K562 (cell line): ENCODE measurements around the gene MSI1. TPM values are rescaled to one million over a fixed set of nuclear protein-coding genes. Genes with fewer than 3 reads are reported as not detected.
A peak's percentile ranks its signal among the peaks of the same experiment; 100 is the strongest.

Source experiments
- ATAC-seq: fragments of 200-7000 bp; cut with Tn5 transposase; 3 replicates; pipeline ENCODE4 v1.9.1; 2020; ENCODE audit warnings: moderate library complexity
- BruUV-seq: library from RNA; stranded (reverse); fragments of 400-500 nt; replicated peaks from 2 replicates; lab custom pipeline; 2021; lab: Mats Ljungman, UMichigan
- CTCF ChIA-PET: fragments of 300-600 bp; formaldehyde crosslinking; extraction: SDS; loops from one replicate; lab custom pipeline; 2021; ENCODE audit warnings: low intra/inter-chr PET ratio; lab: Yijun Ruan, JAX
- POLR2A ChIA-PET: fragments of 300-600, 350-650 bp; sonication (Branson Sonifier 250); formaldehyde crosslinking; extraction: SDS; loops from one replicate; lab custom pipeline; 2021; ENCODE audit warnings: antibody characterized with exemption, inconsistent platforms; lab: Yijun Ruan, JAX
- DNase-seq, 4 experiments: peaks; one replicate each; pipeline versions ENCODE4 v3.0.0 to v3.0.0-alpha.2; 2011 to 2018; ENCODE audit warnings: low spot score in 3 of 4, mixed read lengths in 3 of 4; ENCODE audit errors: extremely low read depth in 1 of 4
- FAIRE-seq: peaks from 2 replicates; lab custom pipeline; 2011; peaks lifted over from hg19 to GRCh38; lab: Jason Lieb, UNC
- H2AFZ ChIP-seq: 2 replicates; pipeline ENCODE4 v1.6.0; 2011; ENCODE audit warnings: low read depth, low read length, control low read depth, inconsistent platforms
- H3K27ac ChIP-seq: fragments of 200-600 bp; 3 replicates; pipeline ENCODE4 v1.8.0; 2011; ENCODE audit warnings: low read depth, mild to moderate bottlenecking, control low read depth, inconsistent platforms, low read length, moderate library complexity, mixed read lengths; ENCODE audit errors: extremely low read depth
- H3K27me3 ChIP-seq, 2 experiments: fragments of 300-600 bp in 1 of 2; 2 replicates in 1 of 2; 3 replicates in 1 of 2; pipeline versions ENCODE4 v1.6.0 to v1.8.0; 2011; ENCODE audit warnings: inconsistent platforms in 2 of 2, low read length in 2 of 2, mild to moderate bottlenecking in 1 of 2, mixed read lengths in 1 of 2, moderate library complexity in 1 of 2; ENCODE audit not compliant: control insufficient read depth in 2 of 2, insufficient read depth in 2 of 2
- H3K36me3 ChIP-seq: fragments of 300-600 bp; 3 replicates; pipeline ENCODE4 v1.8.0; 2011; ENCODE audit warnings: mild to moderate bottlenecking, low read length, inconsistent platforms; ENCODE audit not compliant: control insufficient read depth, insufficient read depth
- H3K4me1 ChIP-seq, 2 experiments: fragments of 200-600 bp in 1 of 2; replicated peaks in 1 of 2; 2 replicates in 1 of 2; 3 replicates in 1 of 2; pipeline versions ENCODE4 v1.5.1 to v1.8.0; 2011; ENCODE audit warnings: inconsistent platforms in 2 of 2, low read length in 2 of 2, mild to moderate bottlenecking in 1 of 2, mixed read lengths in 1 of 2, moderate library complexity in 1 of 2; ENCODE audit not compliant: control insufficient read depth in 2 of 2, insufficient read depth in 2 of 2
- H3K4me2 ChIP-seq: 2 replicates; pipeline ENCODE4 v1.6.1; 2011; ENCODE audit warnings: low read length, control low read depth, inconsistent platforms, mixed read lengths; ENCODE audit not compliant: insufficient read depth
- H3K4me3 ChIP-seq: fragments of 200-600 bp; sonication (generic), shearing (Covaris generic); 2 replicates; pipeline ENCODE4 v1.5.1; 2016; ENCODE audit warnings: control low read depth, inconsistent platforms
- H3K79me2 ChIP-seq: fragments of 200-600 bp; 3 replicates; pipeline ENCODE4 v1.8.0; 2011; ENCODE audit warnings: low read length, inconsistent platforms; ENCODE audit not compliant: control insufficient read depth, insufficient read depth
- H3K9ac ChIP-seq, 2 experiments: 2 replicates each; pipeline versions ENCODE4 v1.6.0 to v1.6.1; 2011; ENCODE audit warnings: low read depth in 2 of 2, low read length in 2 of 2, control low read depth in 1 of 2, inconsistent platforms in 1 of 2, mild to moderate bottlenecking in 1 of 2, mixed read lengths in 1 of 2; ENCODE audit not compliant: insufficient read depth in 1 of 2
- H3K9me1 ChIP-seq: one replicate; pipeline ENCODE4 v1.6.0; 2011; ENCODE audit warnings: inconsistent platforms, mild to moderate bottlenecking, low read length, moderate library complexity; ENCODE audit not compliant: control insufficient read depth, insufficient read depth
- H3K9me3 ChIP-seq: replicated peaks from 2 replicates; pipeline ENCODE4 v1.5.1; 2011; ENCODE audit warnings: low read depth, low read length, inconsistent platforms; ENCODE audit not compliant: control insufficient read depth, insufficient read depth
- H4K20me1 ChIP-seq: replicated peaks from 2 replicates; pipeline ENCODE4 v1.6.1; 2011; ENCODE audit warnings: low read length, inconsistent platforms, mixed read lengths; ENCODE audit not compliant: control insufficient read depth, insufficient read depth
- ARNT ChIP-seq, 2 experiments: fragments of 450-650 bp; IDR thresholded peaks; 2 replicates each; pipeline ENCODE4 v1.6.1; 2016; ENCODE audit warnings: mild to moderate bottlenecking in 1 of 2
- DPF2 ChIP-seq: fragments of 450-650 bp; IDR thresholded peaks from 2 replicates; pipeline ENCODE4 v1.6.1; 2016
- GATAD2A ChIP-seq: fragments of 450-650 bp; IDR thresholded peaks from 2 replicates; pipeline ENCODE4 v1.6.1; 2017
- GATAD2B ChIP-seq: fragments of 450-650 bp; IDR thresholded peaks from 2 replicates; pipeline ENCODE4 v1.6.1; 2017; ENCODE audit warnings: mild to moderate bottlenecking, borderline replicate concordance
- GTF2A2 ChIP-seq: IDR thresholded peaks from 2 replicates; pipeline ENCODE4 v1.6.1; 2016; ENCODE audit warnings: mild to moderate bottlenecking, missing genetic modification characterization, missing compliant biosample characterization
- JUN ChIP-seq, 2 experiments: sonication (generic) in 1 of 2; formaldehyde crosslinking in 1 of 2; IDR thresholded peaks; 2 replicates each; pipeline versions ENCODE4 v1.6.1 to v1.8.0; 2012 to 2022; ENCODE audit warnings: borderline replicate concordance in 2 of 2, mild to moderate bottlenecking in 2 of 2, improper control_type of control experiment in 1 of 2, low read depth in 1 of 2, low read length in 1 of 2, missing genetic modification reagents in 1 of 2
- KLF1 ChIP-seq: fragments of 450-650 bp; IDR thresholded peaks from 2 replicates; pipeline ENCODE4 v1.6.1; 2016; ENCODE audit warnings: missing genetic modification characterization, missing compliant biosample characterization
- MAFF ChIP-seq: IDR thresholded peaks from 2 replicates; pipeline ENCODE4 v1.6.1; 2012; ENCODE audit warnings: low read length, improper control_type of control experiment
- MTA1 ChIP-seq: fragments of 450-650 bp; IDR thresholded peaks from 2 replicates; pipeline ENCODE4 v1.6.1; 2017; ENCODE audit warnings: borderline replicate concordance
- NBN ChIP-seq: fragments of 450-650 bp; IDR thresholded peaks from 2 replicates; pipeline ENCODE4 v1.6.1; 2016; ENCODE audit warnings: low read depth, mild to moderate bottlenecking
- NEUROD1 ChIP-seq: fragments of 150-350 bp; IDR thresholded peaks from 2 replicates; pipeline ENCODE4 v1.6.1; 2014; ENCODE audit warnings: borderline replicate concordance, low read length, low read depth; ENCODE audit not compliant: partially characterized antibody
- PTTG1 ChIP-seq: fragments of 450-650 bp; IDR thresholded peaks from 2 replicates; pipeline ENCODE4 v1.6.1; 2016; ENCODE audit warnings: low read depth, mild to moderate bottlenecking, missing genetic modification characterization, missing compliant biosample characterization
- TCF7 ChIP-seq: sonication (generic); IDR thresholded peaks from 2 replicates; pipeline ENCODE4 v1.6.1; 2016; ENCODE audit warnings: antibody characterized with exemption, borderline replicate concordance
- TCF7L2 ChIP-seq: fragments of 150-350 bp; IDR thresholded peaks from 2 replicates; pipeline ENCODE4 v1.6.1; 2016; ENCODE audit warnings: low read depth, mild to moderate bottlenecking, low read length, moderate library complexity
- YY1 ChIP-seq, 3 experiments: IDR thresholded peaks; 2 replicates each; pipeline ENCODE4 v1.6.1; 2011; ENCODE audit warnings: low read length in 2 of 3, mild to moderate bottlenecking in 2 of 3, moderate library complexity in 2 of 3, borderline replicate concordance in 1 of 3, control low read depth in 1 of 3, low read depth in 1 of 3; ENCODE audit not compliant: insufficient read depth in 3 of 3, insufficient replicate concordance in 2 of 3, control insufficient read depth in 1 of 3, insufficient read length in 1 of 3; ENCODE audit errors: extremely low read depth in 1 of 3
- ZNF764 ChIP-seq: fragments of 250-450 bp; sonication (Bioruptor Pico); IDR thresholded peaks from 2 replicates; pipeline ENCODE4 v1.4.0; 2020; ENCODE audit warnings: low read depth, mild to moderate bottlenecking, moderate library complexity
- ZNF766 ChIP-seq: fragments of 200-800 bp; sonication (Bioruptor generic); conservative IDR thresholded peaks from 2 replicates; pipeline ENCODE4 v1.6.1; 2016; ENCODE audit warnings: missing genetic modification characterization, missing compliant biosample characterization
- ZNF830 ChIP-seq: fragments of 250-450 bp; sonication (Bioruptor Pico); IDR thresholded peaks from 2 replicates; pipeline ENCODE4 v1.5.0; 2021; ENCODE audit warnings: mild to moderate bottlenecking
- WGBS: fragments of 100-300 bp; shearing (Covaris generic); methylation state at CpG from one replicate; pipeline ENCODE4 v1.1.6; 2016; ENCODE audit warnings: low coverage, mixed read lengths; ENCODE audit not compliant: insufficient coverage; ENCODE audit errors: missing lambda C conversion rate; 5-methylcytosine and 5-hydroxymethylcytosine counted together
- in situ Hi-C: fragments of 300-500 bp; cut with MboI; formaldehyde crosslinking; loops from 4 replicates; pipeline ENCODE4 v1.15.0; 2018; ENCODE audit warnings: inconsistent platforms, mixed read lengths
- intact Hi-C: fragments of 100-400 bp; cut with micrococcal nuclease; formaldehyde crosslinking; loops from 2 replicates; pipeline ENCODE4 v1.14.2; 2022
- polyA plus RNA-seq, 8 experiments: library from polyadenylated mRNA; depleted of rRNA in 4 of 8; stranded (reverse) in 5 of 8; unstranded in 3 of 8; fragments of >200 nt; fragmentation: Nextera tagmentation in 2 of 8; fragmentation: Illumina TruSeq in 1 of 8; extraction: Ambion mirVana in 2 of 8; extraction: Trizol in 1 of 8; gene quantifications; 2 replicates each; pipeline versions ENCODE4 v1.2.1 to v1.2.3, GENCODE V29; 2011 to 2014; ENCODE audit warnings: inconsistent platforms in 1 of 8, missing spikeins in 1 of 8
- total RNA-seq, 7 experiments: library from RNA; depleted of rRNA in 6 of 7; stranded (reverse); fragments of >200 nt in 6 of 7; fragmentation: Illumina TruSeq in 2 of 7; extraction: Trizol in 2 of 7; gene quantifications; 2 replicates each; pipeline versions ENCODE4 v1.2.1 to v1.2.3, GENCODE V29; 2011 to 2021; ENCODE audit warnings: low replicate concordance in 1 of 7
- TF ChIP-seq, protein P1 (sequence below), 2 experiments: fragments of 450-650 bp in 1 of 2; sonication (generic) in 1 of 2; formaldehyde crosslinking in 1 of 2; IDR thresholded peaks in 1 of 2; conservative IDR thresholded peaks in 1 of 2; 2 replicates each; pipeline versions ENCODE4 v1.6.1 to v1.8.1; 2016 to 2023; ENCODE audit warnings: mild to moderate bottlenecking in 2 of 2, moderate library complexity in 2 of 2, inconsistent platforms in 1 of 2, missing genetic modification reagents in 1 of 2

The MSI1 gene
- total and polyA plus RNA-seq, 9 of the 15 experiments (the other 6 are each of a cell fraction or from before 2014, with no cell fraction given): 0.16 TPM; not detected in 8

GRCh38 chr12:120292661-120293531 is 76.1 kb downstream of the MSI1 start, which contains the start of gene RNU4-1:
Gene RNU4-1, minus strand, starts transcription at chr12:120293237.
- no peaks in the 10 kb centered on the region for H3K36me3 ChIP-seq
- no peaks in the 10 kb centered on the region for H3K9me1 ChIP-seq
- no peaks in the 10 kb centered on the region for H3K9me3 ChIP-seq
- in situ Hi-C loops: no loop called here
- CTCF ChIA-PET: no interaction called here
- peak; percentile 83 for FAIRE-seq
- no peaks in the 10 kb centered on the region for H4K20me1 ChIP-seq
- ATAC-seq: peak; percentile 76
- H3K79me2 ChIP-seq: no peaks in the 10 kb centered on the region
- BruUV-seq: TSS peak; percentile 82
- POLR2A ChIA-PET: interaction anchor here (0.6 to 7.2 kb wide), 63 partner anchors 7 to 1774 kb away, joined by 3 to 420 read pairs (median 6); partner anchors contain the start of genes BICDL1, COQ5, COX6A1 and DYNLL1
- peak within 1 kb of the TSS; percentile 44 for H3K4me3 ChIP-seq
- intact Hi-C loops: loop anchor here (1.0 to 10.0 kb wide), 2 partner anchors 24 to 178 kb away; partner anchors contain the start of gene RAB35
- H3K27me3 ChIP-seq: no peaks in the 10 kb centered on the region
- under 1% methylated on average over 29 of the region's 29 CpGs for WGBS
- H3K9ac ChIP-seq: peak within 1 kb of the TSS; percentile 93 to 95
- peak within 1 kb of the TSS; percentile 100 for H3K27ac ChIP-seq
- H2AFZ ChIP-seq: peak within 1 kb of the TSS; percentile 78
- H3K4me1 ChIP-seq: peaks cover 8 to 18% of the 10 kb centered on the region in 2 experiments; a peak in 4 of 5 replicates
- peak within 1 kb of the TSS; percentile 79 for H3K4me2 ChIP-seq
- DNase-seq: peak; percentile 54 to 94 (median 61)
- TF ChIP-seq ZNF766 (CRISPR knock-in tag) (peak; percentile 82), DPF2 (peak; percentile 55; the same call in 1 of the 2 replicates), JUN (IDR thresholded peaks at IDR 0.05; ENCODE audit: borderline replicate concordance, low read depth, low read length) (0 out of 2 replicates have a peak, but pooled peaks have one; percentile 50), JUN (CRISPR knock-in tag; IDR thresholded peaks at IDR 0.05; ENCODE audit: borderline replicate concordance) (no peak), ZNF764 (0 out of 2 replicates have a peak, but pooled peaks have one; percentile 3), MAFF (peak; percentile 31), ZNF830 (CRISPR knock-in tag) (peak; percentile 14; the same call in 1 of the 2 replicates), ARNT (IDR thresholded peaks at IDR 0.05) (peak in 1 of 2 experiments; percentile 87; a peak in 2 of 4 replicates), TCF7L2 (no peak), MTA1 (peak; percentile 36; the same call in 1 of the 2 replicates), GTF2A2 (tag) (peak; percentile 99), GATAD2B (0 out of 2 replicates have a peak, but pooled peaks have one; percentile 64), GATAD2A (peak; percentile 80; the same call in 1 of the 2 replicates), NEUROD1 (peak; percentile 40), KLF1 (tag) (peak; percentile 41; the same call in 1 of the 2 replicates), PTTG1 (tag) (0 out of 2 replicates have a peak, but pooled peaks have one; percentile 24), NBN (peak; percentile 97), TCF7 (peak; percentile 70; the same call in 1 of the 2 replicates), YY1 (IDR thresholded peaks at IDR 0.05; ENCODE audit: borderline replicate concordance in 1 of 3, control insufficient read depth in 1 of 3, extremely low read depth in 1 of 3, insufficient read depth in 3 of 3, insufficient read length in 1 of 3, insufficient replicate concordance in 2 of 3, low read depth in 1 of 3, low read length in 2 of 3) (peak in 2 of 3 experiments; percentile 27 to 76)
- TF ChIP-seq, protein P1, sequence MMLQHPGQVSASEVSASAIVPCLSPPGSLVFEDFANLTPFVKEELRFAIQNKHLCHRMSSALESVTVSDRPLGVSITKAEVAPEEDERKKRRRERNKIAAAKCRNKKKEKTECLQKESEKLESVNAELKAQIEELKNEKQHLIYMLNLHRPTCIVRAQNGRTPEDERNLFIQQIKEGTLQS (IDR thresholded peaks at IDR 0.05): no peak; the same call in 1 of the 2 replicates
- TF ChIP-seq, protein P1 (CRISPR knock-in tag; conservative IDR thresholded peaks at IDR 0.05): peak; percentile 87
